ENCODE data around the gene POTEC.
"Not testable (repeated sequence)": the region's sequence is repeated elsewhere in the genome, so short reads cannot be mapped to it uniquely, and the experiment has no call there.

The POTEC gene

GRCh38 chr18:14543446-14543964, at the start of gene POTEC:
POTEC (minus strand) TSS chr18:14543600; CDS start chr18:14543146, 454 bp downstream.
- not testable (repeated sequence) for DNase-seq (ENCODE audit: low read depth)

DNA sequence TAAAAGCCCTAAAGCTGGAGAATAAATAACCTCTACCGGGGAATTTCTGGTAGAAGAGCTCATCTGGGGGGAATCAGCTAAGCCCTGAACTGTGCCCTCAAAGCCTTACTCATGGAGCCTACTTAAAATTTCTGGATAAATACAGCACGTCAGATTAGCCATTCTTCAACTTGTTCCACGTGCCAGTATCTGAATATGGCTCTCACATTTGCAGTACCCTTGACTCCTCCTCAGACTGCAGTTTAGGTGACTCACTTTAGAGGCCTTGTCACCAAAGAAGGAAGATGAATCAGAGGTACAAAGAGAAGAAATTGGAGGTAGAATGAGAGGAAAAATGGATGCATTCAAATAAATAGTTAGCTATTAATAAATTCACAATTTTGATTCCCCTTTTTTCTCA, 34.6 kb upstream of the POTEC start:
- no peak for DNase-seq (ENCODE audit: low read depth)

DNA sequence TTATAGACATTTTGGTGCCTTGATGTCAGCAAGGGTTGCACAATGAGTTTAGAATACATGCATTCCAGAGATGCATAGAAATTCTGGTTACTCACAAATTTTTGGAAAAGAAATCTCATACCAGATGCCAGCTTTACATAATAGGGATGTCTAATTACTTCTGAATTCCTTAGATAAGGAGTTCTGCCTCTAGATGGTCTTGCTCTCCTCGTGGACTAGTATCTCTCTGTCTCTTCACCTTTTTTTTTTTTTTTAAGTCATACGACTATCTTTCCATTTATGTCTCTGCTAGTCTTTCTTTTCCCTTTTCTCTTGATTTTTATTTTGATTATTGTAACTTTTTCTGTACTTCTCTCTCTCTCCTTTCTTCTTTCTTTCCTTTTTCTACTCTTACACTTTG, 16.1 kb upstream of the POTEC start:
- not testable (repeated sequence) for DNase-seq (ENCODE audit: low read depth)

GRCh38 chr18:14531659-14532058, 11.7 kb downstream of the POTEC start:
- not testable (repeated sequence) for DNase-seq (ENCODE audit: low read depth)

- DNase-seq (ENCODE audit: low read depth): peak; percentile 12
Observed at GRCh38 chr18:14510707-14511106, 32.7 kb downstream of the POTEC start.

GRCh38 chr18:14503691-14504090, 39.7 kb downstream of the POTEC start:
- not testable (repeated sequence) for DNase-seq (ENCODE audit: low read depth)

- not testable (repeated sequence) for DNase-seq (ENCODE audit: low read depth)
Observed at GRCh38 chr18:14501894-14502293, 41.5 kb downstream of the POTEC start.

DNA sequence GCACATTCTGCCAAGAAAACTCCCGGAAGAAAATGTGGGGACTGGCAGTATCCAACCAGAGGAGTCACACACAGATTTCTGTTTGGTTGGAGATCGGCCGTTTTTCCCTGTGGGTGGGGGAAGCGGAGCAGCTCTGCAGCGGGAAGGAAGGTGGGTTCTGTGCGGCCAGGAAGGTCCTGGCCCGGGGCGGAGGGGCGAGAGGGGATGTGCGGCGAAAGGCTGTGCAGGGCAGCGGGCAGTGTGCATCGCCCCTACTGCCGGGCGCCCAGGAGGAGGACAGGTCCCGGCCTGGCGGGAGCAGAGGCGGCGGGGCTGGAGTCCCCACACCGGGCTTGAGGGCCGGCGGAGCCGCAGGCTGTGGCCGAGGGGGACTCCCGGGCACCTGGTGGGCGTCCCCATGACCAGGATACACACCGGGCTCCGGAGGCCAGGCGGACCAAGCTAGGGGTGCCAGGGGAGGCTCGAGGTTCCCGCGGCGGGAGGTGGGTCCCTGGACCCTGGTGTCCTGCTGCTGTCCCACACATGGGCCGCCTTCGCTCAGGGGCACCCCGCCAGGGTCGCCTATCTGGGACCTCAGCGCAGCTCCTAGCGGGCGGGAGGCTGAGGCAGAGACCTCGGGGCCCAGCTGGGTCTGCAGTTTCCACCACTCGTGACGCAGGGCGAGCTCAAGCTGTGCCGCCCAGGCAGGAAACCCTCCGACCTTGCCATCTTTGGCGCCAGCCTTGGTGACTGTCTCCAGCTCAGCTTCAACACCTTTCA, 54.0 kb downstream of the POTEC start:
- not testable (repeated sequence) for DNase-seq (ENCODE audit: low read depth)

DNA sequence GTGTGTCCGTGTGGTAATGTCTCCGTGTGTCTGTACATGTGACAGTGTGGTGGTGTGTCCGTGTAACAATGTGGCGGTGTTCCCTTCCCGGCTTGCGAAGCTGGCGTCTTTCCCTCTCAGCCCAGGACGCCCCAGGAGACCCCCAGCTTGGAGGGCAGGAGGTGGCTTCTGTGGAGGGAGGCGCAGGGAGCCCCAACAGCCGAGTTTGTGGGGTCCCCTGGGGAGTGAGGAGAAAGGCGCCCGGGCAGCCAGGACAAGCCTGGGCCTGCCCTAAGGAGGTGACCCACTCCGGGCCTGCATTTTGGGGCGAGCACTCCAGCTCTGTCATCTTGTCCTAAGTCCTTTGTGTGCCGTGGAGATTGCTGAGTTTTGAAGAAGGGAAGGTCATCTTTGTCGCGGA, 54.6 kb downstream of the POTEC start:
- DNase-seq (ENCODE audit: low read depth): not testable (repeated sequence)

DNA sequence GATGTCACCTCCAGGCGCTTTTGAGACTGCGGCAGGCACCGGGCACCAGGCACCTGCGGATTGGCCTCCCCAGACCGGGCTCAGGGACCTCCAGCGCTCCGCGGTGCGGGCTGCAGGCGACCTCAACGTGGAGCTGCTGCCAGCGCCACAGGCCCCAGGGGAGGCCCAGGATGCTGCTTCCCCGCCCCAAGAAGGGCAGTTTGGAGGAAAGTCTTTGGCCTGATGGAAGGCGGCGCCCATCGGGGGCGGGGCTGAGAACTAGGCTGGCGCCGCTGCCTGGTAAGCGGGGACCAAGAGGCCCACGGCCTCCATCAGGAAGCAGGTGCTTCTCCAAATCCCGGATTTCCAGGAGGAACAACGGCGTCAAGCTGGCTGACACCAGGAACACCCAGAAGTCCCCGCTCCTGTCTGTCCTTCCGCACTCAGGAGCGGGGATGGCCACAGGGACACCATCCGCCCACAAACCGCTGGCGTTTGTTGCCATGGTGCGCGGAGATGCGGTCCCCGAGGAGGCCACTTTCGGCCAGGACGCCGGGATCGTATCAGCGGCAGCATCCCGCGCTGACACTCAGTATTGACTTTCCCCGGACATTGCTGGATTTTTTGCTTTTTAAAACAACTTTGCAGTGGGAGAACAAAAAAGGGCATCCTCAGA, 56.3 kb downstream of the POTEC start:
- not testable (repeated sequence) for DNase-seq (ENCODE audit: low read depth)

GRCh38 chr18:14479076-14479475, 64.3 kb downstream of the POTEC start:
- DNase-seq (ENCODE audit: low read depth): not testable (repeated sequence)

DNA sequence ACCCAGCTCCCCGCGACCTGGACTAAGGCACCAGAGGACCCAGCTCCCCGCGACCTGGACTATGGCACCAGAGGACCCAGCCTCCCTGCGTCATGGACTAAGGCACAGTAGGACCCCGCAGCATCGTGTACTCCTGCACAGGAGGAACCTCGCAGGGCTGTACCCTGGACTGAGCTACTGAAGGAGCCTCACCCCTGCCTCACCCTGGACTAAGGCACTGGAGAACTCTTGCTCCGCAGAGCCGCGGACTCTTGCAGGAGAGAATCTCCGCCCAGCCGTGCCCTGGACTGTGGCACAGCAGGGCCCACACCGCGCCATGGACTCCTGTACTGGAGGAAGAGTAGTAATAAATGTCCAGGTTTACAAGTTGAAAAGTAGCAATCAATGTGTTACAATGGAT, 67.9 kb downstream of the POTEC start:
- DNase-seq (ENCODE audit: low read depth): not testable (repeated sequence)

DNA sequence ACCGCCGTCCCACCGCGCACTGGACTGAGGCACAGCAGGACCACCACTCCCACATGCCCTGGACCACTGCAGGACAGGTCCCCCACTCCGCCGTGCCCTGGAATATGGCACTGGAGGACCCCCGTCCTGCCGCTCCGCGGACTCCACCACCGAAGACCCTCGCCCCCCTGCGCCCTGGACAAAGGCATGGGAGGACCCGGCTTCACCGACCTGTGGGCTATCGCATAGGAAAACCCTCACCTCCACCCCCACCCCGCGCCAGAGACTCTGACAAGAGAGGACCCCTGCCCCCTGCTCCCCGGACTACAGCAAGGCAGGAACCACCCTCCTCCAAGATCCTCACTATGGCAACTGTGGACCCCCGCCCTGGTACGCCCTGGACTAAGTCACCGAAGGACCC, 68.6 kb downstream of the POTEC start:
- not testable (repeated sequence) for DNase-seq (ENCODE audit: low read depth)

- DNase-seq (ENCODE audit: low read depth): not testable (repeated sequence)
Observed at GRCh38 chr18:14474007-14474720, 69.2 kb downstream of the POTEC start.

DNA sequence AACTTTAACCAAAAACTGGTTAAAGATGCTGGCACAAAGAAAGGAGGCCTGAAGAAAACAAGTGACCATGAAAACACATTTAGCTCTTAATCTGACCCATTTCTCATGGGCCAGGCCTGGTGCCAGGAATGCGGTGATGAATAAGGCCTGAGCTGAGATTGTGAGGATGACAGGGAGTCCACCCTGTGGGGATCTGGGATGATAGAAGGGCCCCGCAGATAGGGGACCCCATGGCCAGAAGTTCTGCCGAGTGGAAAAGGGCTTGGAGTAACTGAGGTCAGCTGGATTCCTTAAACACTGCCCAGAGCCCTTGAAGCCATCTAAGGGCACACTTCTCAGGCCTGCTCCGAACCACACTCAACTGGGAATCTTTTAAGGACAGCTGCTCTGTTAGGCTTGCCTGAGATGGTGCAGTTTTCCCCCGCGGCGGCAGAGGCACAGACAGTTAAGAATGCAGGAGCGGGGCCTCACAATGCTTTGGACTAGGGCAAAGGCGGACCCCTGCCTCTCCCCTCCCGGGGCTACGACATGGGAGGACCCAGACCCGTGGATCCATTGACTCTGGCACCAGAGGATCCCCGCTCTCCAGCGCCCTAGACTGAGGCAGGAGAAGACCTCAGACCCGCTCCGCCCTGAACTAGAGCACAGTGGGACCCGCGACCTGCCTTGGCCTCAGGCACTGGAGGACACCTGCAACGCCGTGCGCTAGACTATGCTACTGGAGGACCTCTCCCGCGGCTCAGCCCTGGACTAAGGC, 70.0 kb downstream of the POTEC start:
- not testable (repeated sequence) for DNase-seq (ENCODE audit: low read depth)

DNA sequence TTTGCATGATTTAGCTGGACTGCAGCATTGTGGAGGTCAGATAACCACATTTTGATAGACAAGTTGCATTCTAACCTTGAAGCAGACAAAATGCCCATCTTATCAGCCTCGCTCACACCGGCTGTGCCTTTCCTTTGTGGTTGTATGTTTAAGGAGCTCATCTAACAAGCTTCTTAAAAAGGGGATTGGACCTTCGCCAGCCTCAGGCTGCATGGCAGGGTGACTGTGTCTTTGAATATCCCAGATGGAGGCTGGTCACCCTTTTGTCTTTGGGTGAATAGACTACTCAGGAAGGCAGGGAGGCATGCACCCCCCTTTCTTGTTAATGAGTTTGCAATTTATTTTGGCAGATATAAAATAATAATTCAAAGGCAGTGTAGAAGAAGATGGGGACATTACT, 72.1 kb downstream of the POTEC start:
- DNase-seq (ENCODE audit: low read depth): not testable (repeated sequence)

DNA sequence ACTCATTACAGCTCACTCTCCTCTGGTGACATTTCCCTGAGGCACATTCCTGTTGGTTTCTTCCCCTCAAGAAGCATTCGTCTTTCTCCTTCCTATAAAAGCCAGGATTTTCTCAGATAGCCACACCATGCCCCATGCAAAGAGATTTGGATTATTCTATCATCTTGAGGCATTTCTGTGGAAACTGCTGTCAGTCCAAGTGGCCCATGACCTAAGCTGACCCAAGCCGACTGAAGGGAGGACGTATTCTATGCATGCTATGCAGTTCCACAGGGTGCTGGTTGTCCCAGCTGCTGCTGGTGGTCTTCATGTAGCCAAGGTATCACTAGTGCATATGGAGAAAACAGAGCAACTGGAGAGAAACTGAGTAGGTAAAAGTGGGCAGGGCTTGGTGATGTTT, 73.0 kb downstream of the POTEC start:
- DNase-seq (ENCODE audit: low read depth): not testable (repeated sequence)

GRCh38 chr18:14470046-14470445, 73.4 kb downstream of the POTEC start:
- not testable (repeated sequence) for DNase-seq (ENCODE audit: low read depth)

- not testable (repeated sequence) for DNase-seq (ENCODE audit: low read depth)
Observed at GRCh38 chr18:14465989-14466388, 77.4 kb downstream of the POTEC start.

All from activated T-cell treated with anti-CD3 and anti-CD28 coated beads for 48 hours (primary cell).